Measurements from ENCODE around the gene SEMA4D. TPM values are rescaled to one million over a fixed set of nuclear protein-coding genes. Genes with fewer than 3 reads are reported as not detected.
A peak's percentile ranks its signal among the peaks of the same experiment; 100 is the strongest.

Gene SEMA4D
- total and polyA plus RNA-seq, 2 of the 13 experiments (the other 11 are each of a cell fraction or from before 2014, with no cell fraction given): 0.13 to 0.16 TPM

GRCh38 chr9:89357331-89358197 lies 140.3 kb downstream of the SEMA4D start (continued):
- no peak for TF ChIP-seq PBX3 (CRISPR knock-in tag; IDR thresholded peaks at IDR 0.05; ENCODE audit: borderline replicate concordance)
- TF ChIP-seq ARNTL (CRISPR knock-in tag; IDR thresholded peaks at IDR 0.05): peak; percentile 95
- TF ChIP-seq ZNF597 (CRISPR knock-in tag; IDR thresholded peaks at IDR 0.05): no peak
- no peak for TF ChIP-seq CENPBD1 (CRISPR knock-in tag; IDR thresholded peaks at IDR 0.05; ENCODE audit: borderline replicate concordance, low read depth)
- 0 out of 2 replicates have a peak, but pooled peaks have one; percentile 89 for TF ChIP-seq ZNF33A (CRISPR knock-in tag; IDR thresholded peaks at IDR 0.05; ENCODE audit: borderline replicate concordance)
- no peak for TF ChIP-seq ZNF660 (CRISPR knock-in tag; IDR thresholded peaks at IDR 0.05; ENCODE audit: borderline replicate concordance, low read depth)
- no peak for TF ChIP-seq ZBTB46 (CRISPR knock-in tag; IDR thresholded peaks at IDR 0.05; ENCODE audit: borderline replicate concordance)
- TF ChIP-seq ZBTB40 (IDR thresholded peaks at IDR 0.05): no peak
- TF ChIP-seq ZBTB40 (CRISPR knock-in tag; IDR thresholded peaks at IDR 0.05): peak; percentile 56; the same call in 1 of the 2 replicates
